Esophagus squamous epithelium (tissue), 5 donors: ENCODE data around the gene DDX11. TPM values are rescaled to one million over a fixed set of nuclear protein-coding genes. Genes with fewer than 3 reads are reported as not detected.
"Not testable (repeated sequence)": the region's sequence is repeated elsewhere in the genome, so short reads cannot be mapped to it uniquely, and the experiment has no call there.

Experiments
- DNase-seq: peaks from one replicate; lab custom pipeline; 2025; lab: John Stamatoyannopoulos, UW
- H3K27ac ChIP-seq, 4 donors: fragments of 200-600 bp; sonication (generic); one replicate each; pipeline ENCODE4 v1.5.1; 2016 to 2019; ENCODE audit warnings: mild to moderate bottlenecking in 1 of 4
- H3K27me3 ChIP-seq, 4 donors: fragments of 200-600 bp; sonication (generic); 1 replicate in 3 of 4; 2 replicates in 1 of 4; pipeline versions ENCODE4 v1.5.1 to v1.6.0; 2017 to 2021; ENCODE audit warnings: antibody characterized with exemption in 1 of 4
- H3K36me3 ChIP-seq, 3 donors: fragments of 200-600 bp; sonication (generic); one replicate each; pipeline ENCODE4 v1.5.1; 2016 to 2019
- H3K4me1 ChIP-seq, 3 donors: fragments of 200-600 bp; sonication (generic); one replicate each; pipeline ENCODE4 v1.5.1; 2017 to 2019
- H3K4me3 ChIP-seq, 4 donors: fragments of 200-600 bp; sonication (generic); 1 replicate in 3 of 4; 2 replicates in 1 of 4; pipeline ENCODE4 v1.5.1; 2016 to 2019; ENCODE audit warnings: mild to moderate bottlenecking in 2 of 4, moderate library complexity in 1 of 4
- H3K9me3 ChIP-seq, 3 donors: fragments of 200-600 bp; sonication (generic); one replicate each; pipeline ENCODE4 v1.5.1; 2016 to 2019
- CTCF ChIP-seq, 6 experiments: fragments of 450-650 bp in 4 of 6; fragments of 200-600 bp in 2 of 6; sonication (generic) in 2 of 6; IDR thresholded peaks; one replicate each; pipeline ENCODE4 v1.5.1; 2016 to 2019; ENCODE audit warnings: antibody characterized with exemption in 6 of 6, mild to moderate bottlenecking in 4 of 6, moderate library complexity in 4 of 6
- WGBS, 2 donors: methylation state at CpG; one replicate each; pipeline ENCODE4 v1.1.5; 2018; 5-methylcytosine and 5-hydroxymethylcytosine counted together
- intact Hi-C: fragments of 100-400 bp; cut with DNase I; formaldehyde crosslinking; loops from one replicate; pipeline ENCODE4 v1.15.0; 2022
- total RNA-seq, 4 donors: library from RNA; depleted of rRNA; stranded (reverse); fragments of >200 nt; gene quantifications; one replicate each; pipeline ENCODE4 v1.1.0, GENCODE V29; 2016
- donor health status: DM: yes; HTN: yes; CAD: no.

Gene DDX11
- total RNA-seq, 4 donors from 2014 or later = 9.1 to 39.9 (median 23.5) TPM

GRCh38 chr12:31074333-31074874 is 744 bp downstream of the DDX11 start:
- peaks cover 0 to 42% (median 3%) of the 10 kb centered on the region in 3 donors for H3K4me1 ChIP-seq
- TF ChIP-seq CTCF (IDR thresholded peaks at IDR 0.05) = peak in 3 of 6 experiments; percentile 30 to 56 (median 44)
- H3K27me3 ChIP-seq, intact Hi-C loops, DNase-seq, H3K9me3 ChIP-seq, H3K36me3 ChIP-seq: not testable (repeated sequence)
- whole genome bisulfite sequencing, 2 donors = 3 to 15% methylated on average over 7 to 13 of the region's 16 CpGs
- peak overlapping the region; percentile 75 to 95 (median 86) for H3K27ac ChIP-seq
- H3K4me3 ChIP-seq = peak overlapping the region; percentile 50 to 84 (median 68)

- H3K27me3 ChIP-seq, DNase-seq, H3K4me3 ChIP-seq, H3K27ac ChIP-seq, intact Hi-C loops, H3K9me3 ChIP-seq: not testable (repeated sequence)
- peaks cover 0 to 24% (median 0%) of the 10 kb centered on the region in 3 donors for H3K36me3 ChIP-seq
- peaks cover 0 to 56% (median 3%) of the 10 kb centered on the region in 3 donors for H3K4me1 ChIP-seq
- 83 to 98% methylated on average over 3 to 11 of the region's 11 CpGs for WGBS, 2 donors
These were observed 2.5 kb downstream of the DDX11 start for GRCh38 chr12:31076150-31076549.

GRCh38 chr12:31077095-31077494 is 3.4 kb downstream of the DDX11 start:
- H3K9me3 ChIP-seq, DNase-seq, H3K27ac ChIP-seq, H3K27me3 ChIP-seq, intact Hi-C loops, H3K4me3 ChIP-seq: not testable (repeated sequence)
- peaks cover 0 to 63% (median 3%) of the 10 kb centered on the region in 3 donors for H3K4me1 ChIP-seq
- H3K36me3 ChIP-seq = peaks cover 0 to 34% (median 0%) of the 10 kb centered on the region in 3 donors
- 86% methylated on average over 1 of the region's 4 CpGs; no CpG with 5 or more reads in 1 of the 2 donors for WGBS, 2 donors

GRCh38 chr12:31077998-31078397 is 4.3 kb downstream of the DDX11 start:
- H3K27me3 ChIP-seq, H3K9me3 ChIP-seq, H3K4me3 ChIP-seq, DNase-seq, intact Hi-C loops: not testable (repeated sequence)
- Histone ChIP-seq H3K27ac (peak overlapping the region in 1 of 4 donors; percentile 75), H3K4me1 (peaks cover 0 to 57% (median 3%) of the 10 kb centered on the region in 3 donors), H3K36me3 (peaks cover 0 to 40% (median 0%) of the 10 kb centered on the region in 3 donors)
- WGBS, 2 donors = 91 to 94% methylated on average over 7 to 8 of the region's 8 CpGs

- Histone ChIP-seq H3K36me3 (peaks cover 0 to 52% (median 0%) of the 10 kb centered on the region in 3 donors), H3K4me1 (peaks cover 0 to 49% (median 3%) of the 10 kb centered on the region in 3 donors)
- intact Hi-C loops, H3K9me3 ChIP-seq, H3K4me3 ChIP-seq, H3K27ac ChIP-seq, H3K27me3 ChIP-seq, DNase-seq: not testable (repeated sequence)
- WGBS, 2 donors = 90% methylated on average over 4 of the region's 6 CpGs; no CpG with 5 or more reads in 1 of the 2 donors
These were observed 5.8 kb downstream of the DDX11 start for GRCh38 chr12:31079421-31079820.

- 57 to 81% methylated on average over 4 to 5 of the region's 6 CpGs for WGBS, 2 donors
- H3K4me3 ChIP-seq, DNase-seq, H3K9me3 ChIP-seq, intact Hi-C loops, H3K27ac ChIP-seq, H3K27me3 ChIP-seq: not testable (repeated sequence)
- Histone ChIP-seq H3K4me1 (peaks cover 0 to 41% (median 0%) of the 10 kb centered on the region in 3 donors), H3K36me3 (peaks cover 0 to 60% (median 3%) of the 10 kb centered on the region in 3 donors)
These were observed 6.6 kb downstream of the DDX11 start for GRCh38 chr12:31080221-31080620.

GRCh38 chr12:31081274-31081673 is 7.6 kb downstream of the DDX11 start:
- H3K27me3 ChIP-seq, H3K27ac ChIP-seq, intact Hi-C loops, DNase-seq, H3K4me3 ChIP-seq, H3K9me3 ChIP-seq: not testable (repeated sequence)
- WGBS, 2 donors = 78 to 84% methylated on average over 6 of the region's 6 CpGs
- peaks cover 0 to 34% (median 0%) of the 10 kb centered on the region in 3 donors for H3K4me1 ChIP-seq
- H3K36me3 ChIP-seq = peaks cover 0 to 70% (median 3%) of the 10 kb centered on the region in 3 donors

GRCh38 chr12:31084241-31084640 is 10.6 kb downstream of the DDX11 start:
- WGBS, 2 donors = 94 to 96% methylated on average over 4 to 11 of the region's 13 CpGs
- H3K4me3 ChIP-seq, H3K27me3 ChIP-seq, H3K9me3 ChIP-seq, H3K27ac ChIP-seq, DNase-seq, intact Hi-C loops: not testable (repeated sequence)
- Histone ChIP-seq H3K4me1 (peaks cover 0 to 21% (median 0%) of the 10 kb centered on the region in 3 donors), H3K36me3 (peaks cover 0 to 94% (median 3%) of the 10 kb centered on the region in 3 donors)

- DNase-seq, H3K27me3 ChIP-seq, H3K27ac ChIP-seq, H3K4me1 ChIP-seq, H3K4me3 ChIP-seq, intact Hi-C loops, H3K9me3 ChIP-seq: not testable (repeated sequence)
- peaks cover 0 to 92% (median 3%) of the 10 kb centered on the region in 3 donors for H3K36me3 ChIP-seq
- WGBS, 2 donors = no CpG with 5 or more reads among the region's 11 CpGs
These were observed 12.4 kb downstream of the DDX11 start for GRCh38 chr12:31086032-31086431.

GRCh38 chr12:31087486-31087885 is 13.8 kb downstream of the DDX11 start:
- H3K27ac ChIP-seq, H3K9me3 ChIP-seq, H3K27me3 ChIP-seq, DNase-seq, H3K4me1 ChIP-seq, intact Hi-C loops, H3K4me3 ChIP-seq: not testable (repeated sequence)
- WGBS, 2 donors = 80 to 89% methylated on average over 4 to 5 of the region's 8 CpGs
- peaks cover 0 to 94% (median 3%) of the 10 kb centered on the region in 3 donors for H3K36me3 ChIP-seq

- H3K9me3 ChIP-seq, intact Hi-C loops, H3K27ac ChIP-seq, DNase-seq, H3K27me3 ChIP-seq, H3K4me1 ChIP-seq, H3K4me3 ChIP-seq: not testable (repeated sequence)
- no CpG with 5 or more reads among the region's 2 CpGs for WGBS, 2 donors
- H3K36me3 ChIP-seq = peaks cover 0 to 94% (median 3%) of the 10 kb centered on the region in 3 donors
These were observed 14.3 kb downstream of the DDX11 start for GRCh38 chr12:31087956-31088355.
